NCI-H510A treated with DMSO at 0.1 percent for 48 hours (cell line): ENCODE results near the gene LEO1.

ENCODE experiments used
- DNase-seq: peaks from one replicate; lab custom pipeline; 2025; lab: John Stamatoyannopoulos, UW

LEO1 gene

DNA sequence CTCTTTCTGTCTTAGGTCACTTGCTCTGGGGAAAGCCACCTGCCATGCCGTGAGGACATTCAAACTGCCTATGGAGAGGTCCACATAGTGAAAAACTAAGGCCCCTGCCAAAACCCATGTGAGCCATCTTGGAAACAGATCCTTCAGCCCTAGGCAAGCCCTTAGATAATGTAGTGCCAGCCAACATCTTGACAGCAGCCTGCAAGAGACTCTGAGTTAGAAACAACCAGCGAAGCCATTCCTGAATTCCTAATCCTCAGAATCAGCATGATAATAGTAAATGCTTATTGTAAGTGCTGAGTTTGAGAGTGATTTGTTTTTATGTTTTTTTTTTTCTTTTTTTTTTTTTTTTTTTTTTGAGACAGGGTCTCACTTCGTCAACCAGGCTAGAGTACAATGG, 40.6 kb downstream of the LEO1 start:
- no peak for DNase-seq

GRCh38 chr15:51926809-51927208, 44.8 kb downstream of the LEO1 start:
- DNase-seq: no peak

DNA sequence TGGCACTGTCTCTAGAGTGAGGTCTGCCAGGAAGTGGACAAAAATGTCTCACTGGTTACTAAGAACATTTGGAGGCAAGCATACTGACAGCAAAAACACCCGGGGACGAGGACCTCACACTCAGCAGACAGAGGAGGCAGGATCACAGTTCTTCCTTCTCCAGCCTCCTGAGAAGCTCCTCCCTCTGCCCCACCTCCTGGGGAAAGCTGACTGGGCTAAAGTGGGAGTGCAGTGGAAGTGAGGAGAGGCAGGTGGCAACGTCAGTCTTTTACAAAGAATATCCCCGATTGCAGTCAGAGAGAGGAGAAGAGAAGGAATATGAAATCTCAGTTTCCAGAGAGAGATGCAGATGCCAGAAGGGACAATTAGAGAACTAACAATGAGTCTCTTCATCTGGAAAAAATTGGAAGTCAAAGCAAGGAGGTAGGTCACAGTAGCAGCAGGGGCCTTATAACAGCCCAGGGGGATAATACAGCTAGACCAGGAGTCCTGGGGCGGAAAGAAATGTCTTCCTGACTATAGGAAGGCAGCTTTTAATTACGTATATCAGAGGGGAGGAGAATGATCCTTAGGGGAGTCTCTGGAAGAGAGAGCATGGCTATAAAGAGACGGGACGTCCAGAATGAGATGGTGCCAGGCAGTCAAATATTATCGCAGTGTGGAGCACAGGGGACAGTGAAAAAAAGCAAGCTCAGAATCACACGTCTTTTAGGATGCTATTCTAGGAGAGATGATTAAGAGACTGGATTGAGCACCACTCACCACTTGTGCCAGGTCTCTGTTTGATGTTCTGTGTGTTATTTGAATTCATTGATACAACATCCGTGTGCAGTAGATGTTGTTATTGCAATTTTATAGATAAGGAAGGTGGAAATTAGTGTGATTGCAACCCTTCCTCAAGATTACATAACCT, 47.2 kb downstream of the LEO1 start:
- DNase-seq: peak; percentile 19

- peak; percentile 43 for DNase-seq
Observed at GRCh38 chr15:51917493-51917892, 54.1 kb downstream of the LEO1 start.

- DNase-seq: no peak
Observed at GRCh38 chr15:51912528-51912927, 59.0 kb downstream of the LEO1 start.

- no peak for DNase-seq
Observed at GRCh38 chr15:51909584-51909983, 62.0 kb downstream of the LEO1 start.

DNA sequence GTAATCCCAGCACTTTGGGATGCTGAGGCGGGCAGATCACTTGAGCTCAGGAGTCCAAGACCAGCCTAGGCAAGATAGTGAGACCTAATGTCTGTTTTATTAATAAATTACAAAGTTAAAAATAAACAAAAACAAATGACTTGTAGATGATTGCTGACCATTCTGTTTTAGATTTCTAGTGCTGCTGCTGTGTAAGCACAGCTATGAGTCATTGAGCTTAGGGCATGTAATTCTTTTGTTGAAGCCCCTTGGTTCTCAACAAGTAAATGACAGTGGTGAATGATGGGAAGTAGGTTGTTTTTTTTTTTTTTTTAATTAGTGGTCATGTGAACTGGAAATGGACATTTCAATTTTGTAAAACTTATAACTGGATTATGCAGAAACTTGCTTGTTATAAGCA, 63.3 kb downstream of the LEO1 start:
- DNase-seq: no peak

DNA sequence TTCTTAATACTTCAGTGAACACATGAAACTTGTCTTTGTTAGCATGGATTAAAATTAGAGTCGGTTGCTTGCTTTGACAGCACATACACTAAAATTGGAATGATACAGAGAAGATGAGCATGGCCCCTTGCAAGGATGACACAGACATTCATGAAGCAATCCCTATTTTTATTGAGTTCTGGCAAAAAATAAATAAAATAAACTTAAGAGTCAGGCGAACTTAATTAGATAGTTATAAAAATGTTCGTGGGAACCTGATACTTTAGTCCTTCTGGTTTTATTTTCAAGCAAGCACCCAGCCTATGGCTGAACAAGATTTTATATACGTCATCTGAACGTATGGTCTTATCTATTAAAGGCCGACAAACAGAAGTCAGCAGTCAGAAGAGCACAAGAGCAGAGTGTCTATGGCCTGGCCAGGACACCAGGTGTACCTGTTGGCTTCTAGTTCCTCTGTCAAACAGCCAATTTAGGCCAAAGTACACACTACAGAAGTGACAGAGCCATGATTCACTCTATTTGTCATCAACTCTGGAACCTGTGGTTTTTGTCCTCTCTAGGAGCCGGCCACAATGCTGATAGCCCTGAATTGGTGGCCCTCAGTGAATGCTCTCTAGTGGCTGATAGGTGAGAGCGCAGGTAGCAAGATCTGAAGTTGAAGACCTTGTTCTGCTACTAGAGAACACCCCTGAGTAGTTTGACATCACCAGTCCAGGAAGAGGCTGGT, 64.3 kb downstream of the LEO1 start:
- DNase-seq: peak; percentile 85

- no peak for DNase-seq
Observed at GRCh38 chr15:51904931-51905330, 66.6 kb downstream of the LEO1 start.

DNA sequence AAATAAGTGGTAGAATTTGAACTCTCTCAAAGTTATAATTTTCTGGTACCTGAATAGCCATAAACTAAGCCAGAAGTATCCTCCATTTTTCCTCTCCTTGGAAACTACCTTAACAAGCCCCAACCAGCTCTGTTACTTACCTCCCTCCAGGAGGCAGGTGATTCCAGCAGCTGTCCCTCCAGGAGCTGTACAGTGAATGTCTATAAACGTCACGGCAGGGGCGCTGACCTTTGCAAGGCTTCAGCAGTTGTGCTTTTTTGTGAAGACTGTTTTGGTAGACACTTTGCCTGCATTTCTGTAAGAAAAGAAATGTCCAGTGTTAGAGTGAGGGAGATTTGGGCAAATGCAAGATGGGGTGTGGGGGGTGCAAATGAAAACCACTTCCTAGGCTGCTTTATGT, 67.2 kb downstream of the LEO1 start:
- DNase-seq: peak; percentile 2

DNA sequence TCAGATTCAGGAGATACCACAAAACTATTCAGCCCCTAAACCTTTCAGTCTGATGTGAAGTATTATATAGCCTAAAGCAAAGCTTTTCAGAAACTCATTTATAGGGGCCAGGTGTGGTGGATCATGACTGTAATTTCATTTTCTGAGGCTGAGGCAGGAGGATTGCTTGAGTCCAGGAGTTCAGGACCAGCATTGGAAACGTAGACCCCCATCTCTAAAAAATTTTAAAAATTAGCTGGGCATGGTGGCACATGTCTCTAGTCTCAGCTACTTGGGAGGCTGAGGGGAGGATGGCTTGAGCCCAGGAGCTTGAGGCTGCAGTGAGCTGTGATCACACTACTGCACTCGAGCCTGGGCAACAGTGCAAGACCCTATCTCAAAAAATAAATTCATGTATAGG, 82.1 kb downstream of the LEO1 start:
- DNase-seq: no peak

- no peak for DNase-seq
Observed at GRCh38 chr15:51888593-51889195, 82.9 kb downstream of the LEO1 start.
